ENCODE data around the gene STXBP5. TPM values are rescaled to one million over a fixed set of nuclear protein-coding genes. Genes with fewer than 3 reads are reported as not detected.

Gene STXBP5
- total RNA-seq, 4 donors from 2014 or later = 46.7 to 60.5 (median 50.6) TPM

GRCh38 chr6:147406783-147407182 is 202.6 kb downstream of the STXBP5 start:
- intact Hi-C loops (cut with DNase I; ENCODE audit: low total_unique reads) = no loop called here
- TF ChIP-seq POLR2A (IDR thresholded peaks at IDR 0.05) = no peak
- TF ChIP-seq, protein P1, sequence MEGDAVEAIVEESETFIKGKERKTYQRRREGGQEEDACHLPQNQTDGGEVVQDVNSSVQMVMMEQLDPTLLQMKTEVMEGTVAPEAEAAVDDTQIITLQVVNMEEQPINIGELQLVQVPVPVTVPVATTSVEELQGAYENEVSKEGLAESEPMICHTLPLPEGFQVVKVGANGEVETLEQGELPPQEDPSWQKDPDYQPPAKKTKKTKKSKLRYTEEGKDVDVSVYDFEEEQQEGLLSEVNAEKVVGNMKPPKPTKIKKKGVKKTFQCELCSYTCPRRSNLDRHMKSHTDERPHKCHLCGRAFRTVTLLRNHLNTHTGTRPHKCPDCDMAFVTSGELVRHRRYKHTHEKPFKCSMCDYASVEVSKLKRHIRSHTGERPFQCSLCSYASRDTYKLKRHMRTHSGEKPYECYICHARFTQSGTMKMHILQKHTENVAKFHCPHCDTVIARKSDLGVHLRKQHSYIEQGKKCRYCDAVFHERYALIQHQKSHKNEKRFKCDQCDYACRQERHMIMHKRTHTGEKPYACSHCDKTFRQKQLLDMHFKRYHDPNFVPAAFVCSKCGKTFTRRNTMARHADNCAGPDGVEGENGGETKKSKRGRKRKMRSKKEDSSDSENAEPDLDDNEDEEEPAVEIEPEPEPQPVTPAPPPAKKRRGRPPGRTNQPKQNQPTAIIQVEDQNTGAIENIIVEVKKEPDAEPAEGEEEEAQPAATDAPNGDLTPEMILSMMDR (IDR thresholded peaks at IDR 0.05) = no peak
- no peak for DNase-seq (ENCODE audit: low spot score in 2 of 2)
- no peak overlapping the region for H3K4me3 ChIP-seq (ENCODE audit: low read depth, poor library complexity, severe bottlenecking)
- WGBS, 2 donors = 95 to 97% methylated on average over 8 to 27 of the region's 27 CpGs

DNA sequence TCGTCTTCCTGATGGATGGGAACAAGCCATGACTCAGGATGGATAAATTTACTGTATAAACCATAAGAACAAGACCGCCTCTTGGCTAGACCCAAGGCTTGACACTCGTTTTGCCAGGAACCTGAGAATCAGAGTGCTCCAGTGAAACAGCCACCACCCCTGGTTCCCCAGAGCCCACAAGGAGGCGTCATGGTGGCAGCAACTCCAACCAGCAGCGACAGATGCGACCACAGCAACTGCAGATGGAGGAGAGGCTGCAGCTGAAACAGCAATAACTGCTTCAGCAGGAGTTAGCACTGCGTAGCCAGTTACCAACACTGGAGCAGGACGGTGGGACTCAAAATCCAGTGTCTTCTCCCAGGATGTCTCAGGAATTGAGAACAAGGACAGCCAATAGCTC is 203.4 kb downstream of the STXBP5 start:
- TF ChIP-seq, protein P1 (IDR thresholded peaks at IDR 0.05) = no peak
- no peak for TF ChIP-seq POLR2A (IDR thresholded peaks at IDR 0.05)
- no peak for DNase-seq (ENCODE audit: low spot score in 2 of 2)
- 85% methylated on average over 8 of the region's 8 CpGs for WGBS, 2 donors
- H3K4me3 ChIP-seq (ENCODE audit: low read depth, poor library complexity, severe bottlenecking) = no peak overlapping the region
- intact Hi-C loops (cut with DNase I; ENCODE audit: low total_unique reads) = no loop called here

GRCh38 chr6:147416622-147417021 is 212.4 kb downstream of the STXBP5 start:
- intact Hi-C loops (cut with DNase I; ENCODE audit: low total_unique reads) = no loop called here
- WGBS, 2 donors = 79 to 92% methylated on average over 4 of the region's 4 CpGs
- DNase-seq (ENCODE audit: low spot score in 2 of 2) = no peak
- H3K4me3 ChIP-seq (ENCODE audit: low read depth, poor library complexity, severe bottlenecking) = no peak overlapping the region
- TF ChIP-seq, protein P1 (IDR thresholded peaks at IDR 0.05) = no peak
- no peak for TF ChIP-seq POLR2A (IDR thresholded peaks at IDR 0.05)

DNA sequence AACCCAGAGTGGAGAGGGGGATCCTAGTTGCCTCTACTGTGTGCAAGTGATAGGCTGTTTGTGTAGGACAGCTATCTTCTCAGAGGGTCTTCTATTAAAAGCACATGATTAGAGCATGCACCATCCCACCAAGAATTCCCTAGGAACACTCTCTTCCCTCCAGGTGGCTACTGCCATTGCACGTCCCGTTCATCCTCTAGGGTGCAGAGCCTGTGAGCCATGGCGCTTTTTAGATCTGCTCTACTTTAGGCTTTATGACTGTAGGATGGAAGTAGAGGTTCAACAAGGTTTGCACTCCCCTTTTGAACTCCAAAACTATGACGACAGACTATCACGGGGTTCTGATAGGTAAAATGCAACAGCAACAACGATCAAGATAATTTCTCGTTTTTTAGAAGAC is 213.7 kb downstream of the STXBP5 start:
- WGBS, 2 donors = 90 to 94% methylated on average over 7 of the region's 7 CpGs
- intact Hi-C loops (cut with DNase I; ENCODE audit: low total_unique reads) = no loop called here

DNA sequence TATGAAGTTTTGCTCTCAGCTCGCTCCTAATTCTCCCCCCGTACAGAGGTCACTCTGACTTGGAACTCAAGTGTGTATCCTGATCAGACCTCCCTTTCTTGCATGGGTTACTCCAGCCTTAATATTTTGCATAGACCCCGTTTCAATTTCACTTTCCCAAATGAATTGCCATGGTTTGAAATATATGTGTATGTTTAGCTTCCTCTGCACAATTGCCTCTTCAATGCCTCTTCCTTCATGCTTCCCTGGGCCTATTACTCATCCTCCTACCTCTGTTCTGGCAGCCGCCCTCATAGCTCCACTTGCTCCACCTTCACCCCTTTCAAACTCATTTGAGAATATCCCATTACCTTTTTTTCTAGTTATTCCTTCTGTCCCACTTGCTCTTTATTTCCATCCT is 214.3 kb downstream of the STXBP5 start:
- intact Hi-C loops (cut with DNase I; ENCODE audit: low total_unique reads) = no loop called here
- TF ChIP-seq, protein P1 (IDR thresholded peaks at IDR 0.05) = no peak
- TF ChIP-seq POLR2A (IDR thresholded peaks at IDR 0.05) = no peak
- H3K4me3 ChIP-seq (ENCODE audit: low read depth, poor library complexity, severe bottlenecking) = no peak overlapping the region
- DNase-seq (ENCODE audit: low spot score in 2 of 2) = no peak
- WGBS, 2 donors = 76 to 82% methylated on average over 4 of the region's 4 CpGs

More for the DNA sequence above, 213.7 kb downstream of the STXBP5 start:
- no peak overlapping the region for H3K4me3 ChIP-seq (ENCODE audit: low read depth, poor library complexity, severe bottlenecking)
- DNase-seq (ENCODE audit: low spot score in 2 of 2) = no peak
- TF ChIP-seq POLR2A (IDR thresholded peaks at IDR 0.05) = no peak
- TF ChIP-seq, protein P1 (IDR thresholded peaks at IDR 0.05) = no peak

- no peak for TF ChIP-seq POLR2A (IDR thresholded peaks at IDR 0.05)
- TF ChIP-seq, protein P1 (IDR thresholded peaks at IDR 0.05) = no peak
- H3K4me3 ChIP-seq (ENCODE audit: low read depth, poor library complexity, severe bottlenecking) = no peak overlapping the region
- DNase-seq (ENCODE audit: low spot score in 2 of 2) = no peak
- intact Hi-C loops (cut with DNase I; ENCODE audit: low total_unique reads) = no loop called here
Observed at GRCh38 chr6:147421903-147422302, 217.7 kb downstream of the STXBP5 start.

Data from lower leg skin (tissue), 4 donors.